Epithelial cell of proximal tubule (primary cell): ENCODE results near the gene DHDDS. TPM values are rescaled to one million over a fixed set of nuclear protein-coding genes. Genes with fewer than 3 reads are reported as not detected.

Experiments used
- DNase-seq: peaks from one replicate; pipeline ENCODE4 v3.0.0-alpha.2; 2011; ENCODE audit warnings: low read depth
- H3K4me3 ChIP-seq: 2 replicates; pipeline ENCODE4 v1.5.1; 2011; ENCODE audit warnings: low read depth, mild to moderate bottlenecking, low read length
- CTCF ChIP-seq: conservative IDR thresholded peaks from 2 replicates; pipeline ENCODE4 v1.5.1; 2012; ENCODE audit warnings: low read depth, mild to moderate bottlenecking, low read length
- total RNA-seq: library from RNA; depleted of rRNA; stranded (reverse); fragments of >200 nt; gene quantifications from 2 replicates; pipeline ENCODE4 v1.2.3, GENCODE V29; 2015

DHDDS gene
- total RNA-seq, 1 donor from 2014 or later, result 28.4 TPM

DNA sequence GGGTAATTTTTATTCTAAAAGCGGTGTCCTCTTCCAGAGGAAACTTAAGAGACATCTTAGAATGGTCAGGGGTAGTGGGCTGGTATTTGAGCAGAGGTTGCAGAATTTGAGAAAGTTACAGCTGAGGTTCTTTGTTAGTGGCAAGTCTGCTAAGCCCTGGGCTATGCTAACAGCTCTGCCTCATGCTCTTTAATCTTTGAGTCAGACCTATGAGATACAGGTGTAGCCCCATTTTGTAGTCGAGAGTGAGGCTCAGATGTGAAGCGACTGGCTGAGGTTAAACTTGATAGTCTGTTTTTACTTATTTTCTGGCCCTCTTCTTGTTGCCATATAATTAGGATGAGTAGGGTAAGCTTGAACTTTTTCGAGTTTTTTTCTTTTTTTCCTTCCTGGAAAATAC, 44.8 kb downstream of the DHDDS start:
- H3K4me3 ChIP-seq, result no peak overlapping the region
- no peak for TF ChIP-seq CTCF
- DNase-seq, result no peak

- TF ChIP-seq CTCF, result no peak
These were observed 45.5 kb downstream of the DHDDS start for GRCh38 chr1:26477446-26478152.

DNA sequence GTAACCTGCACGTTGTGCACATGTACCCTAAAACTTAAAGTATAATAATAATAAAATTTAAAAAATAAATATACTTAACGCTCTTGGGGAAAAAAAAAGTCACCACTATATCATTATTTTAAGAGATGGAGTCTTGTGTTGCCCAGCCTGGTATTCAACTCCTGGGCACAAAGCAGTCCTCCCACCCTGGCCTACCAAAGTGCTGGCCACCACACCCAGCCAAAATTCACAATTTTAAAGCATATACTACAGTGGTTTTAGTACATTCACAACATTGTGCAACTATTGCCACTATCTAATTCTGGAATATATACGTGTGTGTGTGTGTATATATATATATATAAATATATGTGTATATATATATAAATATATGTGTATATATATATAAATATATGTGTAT, 46.0 kb downstream of the DHDDS start:
- no peak overlapping the region for H3K4me3 ChIP-seq
- no peak for TF ChIP-seq CTCF
- no peak for DNase-seq

More at GRCh38 chr1:26477446-26478152, 45.5 kb downstream of the DHDDS start:
- DNase-seq, result no peak
- H3K4me3 ChIP-seq, result no peak overlapping the region

GRCh38 chr1:26478988-26479387, 46.9 kb downstream of the DHDDS start:
- TF ChIP-seq CTCF, result no peak
- DNase-seq, result no peak
- no peak overlapping the region for H3K4me3 ChIP-seq

GRCh38 chr1:26482921-26483320, 50.8 kb downstream of the DHDDS start:
- DNase-seq, result no peak
- H3K4me3 ChIP-seq, result no peak overlapping the region
- no peak for TF ChIP-seq CTCF

- H3K4me3 ChIP-seq, result no peak overlapping the region
- TF ChIP-seq CTCF, result no peak
- no peak for DNase-seq
These were observed 51.9 kb downstream of the DHDDS start for GRCh38 chr1:26483980-26484379.

DNA sequence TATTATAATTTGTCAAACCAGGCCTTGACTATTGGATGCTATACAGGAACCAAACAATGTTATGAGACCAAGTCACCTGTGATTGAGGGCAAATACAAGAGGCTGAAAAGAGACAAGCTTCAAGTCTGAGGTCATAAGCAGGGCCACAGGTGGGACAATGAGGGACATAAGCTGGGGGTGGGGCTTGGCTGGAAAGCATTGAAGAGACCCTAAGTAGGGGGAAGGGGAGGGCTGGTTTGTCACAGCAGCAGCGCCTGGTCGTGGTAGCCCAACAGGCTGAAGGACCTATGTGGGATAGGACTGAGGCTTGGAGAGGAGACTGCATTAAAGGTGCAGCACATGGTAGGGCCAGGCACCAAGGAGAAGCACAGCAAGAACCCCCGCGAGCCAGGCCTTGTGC, 58.0 kb downstream of the DHDDS start:
- TF ChIP-seq CTCF, result no peak

More for the DNA sequence above, 58.0 kb downstream of the DHDDS start:
- H3K4me3 ChIP-seq, result no peak overlapping the region
- DNase-seq, result no peak
